ENCODE data around the gene HOXA2. TPM values are rescaled to one million over a fixed set of nuclear protein-coding genes. Genes with fewer than 3 reads are reported as not detected.
A peak's percentile ranks its signal among the peaks of the same experiment; 100 is the strongest.

Gene HOXA2
- total and polyA plus RNA-seq, 2 donors (not counting 1 experiment from before 2014, with no cell fraction given), result 1.3 to 2.6 TPM

DNA sequence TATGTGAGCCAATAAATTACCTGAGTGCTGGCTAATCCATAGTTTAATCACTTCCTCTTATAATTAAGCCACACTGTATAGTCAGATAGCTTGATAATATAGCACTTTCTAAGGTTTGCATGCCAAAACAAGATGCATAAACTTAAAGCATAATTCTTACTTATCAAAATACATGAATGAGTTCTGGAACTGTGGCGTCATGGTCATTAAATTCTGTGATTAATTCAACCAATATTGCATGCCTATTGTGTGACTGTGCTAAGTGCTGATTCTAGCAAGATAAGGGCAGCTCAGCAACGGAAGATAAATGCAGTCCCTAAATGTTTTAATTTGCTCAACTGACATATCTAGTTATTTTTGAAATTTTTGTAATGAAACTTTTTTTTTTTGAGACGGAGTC lies 36.3 kb downstream of the HOXA2 start:
- TF ChIP-seq, protein P1, sequence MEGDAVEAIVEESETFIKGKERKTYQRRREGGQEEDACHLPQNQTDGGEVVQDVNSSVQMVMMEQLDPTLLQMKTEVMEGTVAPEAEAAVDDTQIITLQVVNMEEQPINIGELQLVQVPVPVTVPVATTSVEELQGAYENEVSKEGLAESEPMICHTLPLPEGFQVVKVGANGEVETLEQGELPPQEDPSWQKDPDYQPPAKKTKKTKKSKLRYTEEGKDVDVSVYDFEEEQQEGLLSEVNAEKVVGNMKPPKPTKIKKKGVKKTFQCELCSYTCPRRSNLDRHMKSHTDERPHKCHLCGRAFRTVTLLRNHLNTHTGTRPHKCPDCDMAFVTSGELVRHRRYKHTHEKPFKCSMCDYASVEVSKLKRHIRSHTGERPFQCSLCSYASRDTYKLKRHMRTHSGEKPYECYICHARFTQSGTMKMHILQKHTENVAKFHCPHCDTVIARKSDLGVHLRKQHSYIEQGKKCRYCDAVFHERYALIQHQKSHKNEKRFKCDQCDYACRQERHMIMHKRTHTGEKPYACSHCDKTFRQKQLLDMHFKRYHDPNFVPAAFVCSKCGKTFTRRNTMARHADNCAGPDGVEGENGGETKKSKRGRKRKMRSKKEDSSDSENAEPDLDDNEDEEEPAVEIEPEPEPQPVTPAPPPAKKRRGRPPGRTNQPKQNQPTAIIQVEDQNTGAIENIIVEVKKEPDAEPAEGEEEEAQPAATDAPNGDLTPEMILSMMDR (conservative IDR thresholded peaks at IDR 0.05 in 1 of 2, IDR thresholded peaks at IDR 0.05 in 1 of 2; ENCODE audit: low read depth in 1 of 2, low read length in 2 of 2), result no peak
- Histone ChIP-seq H3K9me3 (ENCODE audit: control insufficient read depth, insufficient read depth, low read depth, low read length) (no peaks in the 10 kb centered on the region), H4K20me1 (ENCODE audit: control insufficient read depth, extremely low read depth, insufficient read depth, low read length) (no peaks in the 10 kb centered on the region), H3K4me1 (ENCODE audit: control insufficient read depth, extremely low read depth, insufficient read depth, low read length) (no peaks in the 10 kb centered on the region), H2AFZ (ENCODE audit: low read length) (no peak overlapping the region), H3K4me3 (replicated peaks in 1 of 4; ENCODE audit: control extremely low read depth in 1 of 4, insufficient read depth in 1 of 4, low read depth in 3 of 4, low read length in 4 of 4) (no peak overlapping the region), H3K79me2 (ENCODE audit: control insufficient read depth, insufficient read depth, low read length) (no peaks in the 10 kb centered on the region), H3K4me2 (ENCODE audit: extremely low read depth, insufficient read depth, low read length) (no peak overlapping the region), H3K27ac (ENCODE audit: insufficient read depth, low read length) (no peak overlapping the region), H3K27me3 (ENCODE audit: control insufficient read depth, insufficient read depth, low read length) (no peaks in the 10 kb centered on the region), H3K36me3 (ENCODE audit: control insufficient read depth, insufficient read depth, low read length) (no peaks in the 10 kb centered on the region), H3K9ac (ENCODE audit: insufficient read depth, low read length) (no peak overlapping the region)
- peak; percentile 51 to 88 for DNase-seq (ENCODE audit: low read depth in 2 of 2)

DNA sequence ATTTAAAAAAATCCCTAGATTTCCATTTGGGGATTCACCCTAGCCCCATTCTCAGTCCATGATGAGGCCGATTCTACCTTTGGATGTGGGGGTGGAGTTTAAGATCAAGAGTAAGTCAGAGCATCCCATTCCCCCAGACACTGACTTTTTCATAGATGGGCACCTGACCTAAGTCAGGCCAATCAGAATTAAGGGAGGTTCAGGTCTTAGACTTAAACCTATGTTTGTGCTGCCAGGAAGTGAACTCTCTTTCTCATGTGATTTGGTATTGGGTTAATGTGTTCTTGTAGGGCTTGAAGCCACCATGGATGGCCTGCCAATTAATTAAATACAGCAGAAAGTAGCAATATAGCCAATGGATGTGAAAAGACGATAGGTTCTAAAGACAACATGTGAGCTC lies 36.8 kb downstream of the HOXA2 start:
- no peak overlapping the region for H2AFZ ChIP-seq (ENCODE audit: low read length)
- H3K9ac ChIP-seq (ENCODE audit: insufficient read depth, low read length), result no peak overlapping the region
- no peak for DNase-seq (ENCODE audit: low read depth in 2 of 2)
- H3K79me2 ChIP-seq (ENCODE audit: control insufficient read depth, insufficient read depth, low read length), result no peaks in the 10 kb centered on the region
- no peaks in the 10 kb centered on the region for H3K36me3 ChIP-seq (ENCODE audit: control insufficient read depth, insufficient read depth, low read length)
- no peaks in the 10 kb centered on the region for H3K27me3 ChIP-seq (ENCODE audit: control insufficient read depth, insufficient read depth, low read length)
- no peak overlapping the region for H3K4me2 ChIP-seq (ENCODE audit: extremely low read depth, insufficient read depth, low read length)
- H3K27ac ChIP-seq (ENCODE audit: insufficient read depth, low read length), result no peak overlapping the region
- TF ChIP-seq, protein P1 (conservative IDR thresholded peaks at IDR 0.05 in 1 of 2, IDR thresholded peaks at IDR 0.05 in 1 of 2; ENCODE audit: low read depth in 1 of 2, low read length in 2 of 2), result no peak
- no peak for TF ChIP-seq EZH2 (IDR thresholded peaks at IDR 0.05; ENCODE audit: low read length, missing control alignments)
- no peak overlapping the region for H3K4me3 ChIP-seq (replicated peaks in 1 of 4; ENCODE audit: control extremely low read depth in 1 of 4, insufficient read depth in 1 of 4, low read depth in 3 of 4, low read length in 4 of 4)
- no peaks in the 10 kb centered on the region for H3K4me1 ChIP-seq (ENCODE audit: control insufficient read depth, extremely low read depth, insufficient read depth, low read length)
- no peaks in the 10 kb centered on the region for H4K20me1 ChIP-seq (ENCODE audit: control insufficient read depth, extremely low read depth, insufficient read depth, low read length)
- H3K9me3 ChIP-seq (ENCODE audit: control insufficient read depth, insufficient read depth, low read depth, low read length), result no peaks in the 10 kb centered on the region

DNA sequence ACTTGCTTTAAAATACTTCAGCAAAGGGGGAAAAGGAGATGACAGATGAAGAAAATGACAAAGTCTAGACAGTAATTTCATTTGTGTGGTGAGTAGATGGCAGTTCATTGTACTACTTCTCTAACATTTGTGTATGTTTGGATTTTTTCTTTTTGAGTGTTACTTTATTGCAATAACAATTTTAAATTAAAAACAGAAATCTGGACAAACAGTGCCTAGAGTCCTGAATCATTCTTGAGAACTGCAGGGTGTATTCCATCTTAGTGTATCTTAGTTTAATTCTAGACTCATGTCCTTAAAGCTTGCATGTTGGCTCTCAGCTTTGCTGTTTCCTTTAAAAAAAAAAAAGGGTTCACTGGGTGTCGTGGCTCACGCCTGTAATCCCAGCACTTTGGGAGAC lies 37.8 kb downstream of the HOXA2 start:
- TF ChIP-seq EZH2 (IDR thresholded peaks at IDR 0.05; ENCODE audit: low read length, missing control alignments), result no peak
- TF ChIP-seq, protein P1 (conservative IDR thresholded peaks at IDR 0.05 in 1 of 2, IDR thresholded peaks at IDR 0.05 in 1 of 2; ENCODE audit: low read depth in 1 of 2, low read length in 2 of 2), result no peak
- no peaks in the 10 kb centered on the region for H3K36me3 ChIP-seq (ENCODE audit: control insufficient read depth, insufficient read depth, low read length)
- no peaks in the 10 kb centered on the region for H3K9me3 ChIP-seq (ENCODE audit: control insufficient read depth, insufficient read depth, low read depth, low read length)
- no peak for DNase-seq (ENCODE audit: low read depth in 2 of 2)
- no peak overlapping the region for H3K9ac ChIP-seq (ENCODE audit: insufficient read depth, low read length)
- no peak overlapping the region for H3K4me3 ChIP-seq (replicated peaks in 1 of 4; ENCODE audit: control extremely low read depth in 1 of 4, insufficient read depth in 1 of 4, low read depth in 3 of 4, low read length in 4 of 4)
- no peaks in the 10 kb centered on the region for H3K79me2 ChIP-seq (ENCODE audit: control insufficient read depth, insufficient read depth, low read length)
- no peaks in the 10 kb centered on the region for H3K4me1 ChIP-seq (ENCODE audit: control insufficient read depth, extremely low read depth, insufficient read depth, low read length)
- no peak overlapping the region for H3K4me2 ChIP-seq (ENCODE audit: extremely low read depth, insufficient read depth, low read length)
- no peaks in the 10 kb centered on the region for H3K27me3 ChIP-seq (ENCODE audit: control insufficient read depth, insufficient read depth, low read length)
- H3K27ac ChIP-seq (ENCODE audit: insufficient read depth, low read length), result no peak overlapping the region
- no peak overlapping the region for H2AFZ ChIP-seq (ENCODE audit: low read length)
- H4K20me1 ChIP-seq (ENCODE audit: control insufficient read depth, extremely low read depth, insufficient read depth, low read length), result no peaks in the 10 kb centered on the region
